ENCODE data around the gene CLEC9A.

CLEC9A gene

GRCh38 chr12:10086387-10086786 is 55.9 kb downstream of the CLEC9A start:
- TF ChIP-seq CTCF (IDR thresholded peaks at IDR 0.05; ENCODE audit: control insufficient read depth, extremely low read depth, insufficient read depth): no peak
- no peak overlapping the region for H3K4me3 ChIP-seq (ENCODE audit: low read depth, low read length)
- no peak for DNase-seq (ENCODE audit: low read depth)

- H3K4me3 ChIP-seq (ENCODE audit: low read depth, low read length): no peak overlapping the region
- TF ChIP-seq CTCF (IDR thresholded peaks at IDR 0.05; ENCODE audit: control insufficient read depth, extremely low read depth, insufficient read depth): no peak
- no peak for DNase-seq (ENCODE audit: low read depth)
Measured at GRCh38 chr12:10088031-10088430, 57.5 kb downstream of the CLEC9A start.

- no peak overlapping the region for H3K4me3 ChIP-seq (ENCODE audit: low read depth, low read length)
- no peak for TF ChIP-seq CTCF (IDR thresholded peaks at IDR 0.05; ENCODE audit: control insufficient read depth, extremely low read depth, insufficient read depth)
- no peak for DNase-seq (ENCODE audit: low read depth)
Measured at GRCh38 chr12:10088955-10089900, 58.7 kb downstream of the CLEC9A start.

GRCh38 chr12:10094646-10095395 is 64.3 kb downstream of the CLEC9A start:
- no peak for TF ChIP-seq CTCF (IDR thresholded peaks at IDR 0.05; ENCODE audit: control insufficient read depth, extremely low read depth, insufficient read depth)
- no peak for DNase-seq (ENCODE audit: low read depth)
- H3K4me3 ChIP-seq (ENCODE audit: low read depth, low read length): no peak overlapping the region

- no peak for DNase-seq (ENCODE audit: low read depth)
- H3K4me3 ChIP-seq (ENCODE audit: low read depth, low read length): no peak overlapping the region
- no peak for TF ChIP-seq CTCF (IDR thresholded peaks at IDR 0.05; ENCODE audit: control insufficient read depth, extremely low read depth, insufficient read depth)
Measured at GRCh38 chr12:10095971-10096370, 65.5 kb downstream of the CLEC9A start.

- H3K4me3 ChIP-seq (ENCODE audit: low read depth, low read length): no peak overlapping the region
- no peak for TF ChIP-seq CTCF (IDR thresholded peaks at IDR 0.05; ENCODE audit: control insufficient read depth, extremely low read depth, insufficient read depth)
- DNase-seq (ENCODE audit: low read depth): no peak
Measured at GRCh38 chr12:10097521-10097920, 67.0 kb downstream of the CLEC9A start.
